Testis (tissue), 2 donors: Measurements from ENCODE around the gene ST7.

Experiments
- POLR2A ChIP-seq: fragments of 450-650 bp; IDR thresholded peaks from one replicate; pipeline ENCODE4 v1.6.1; 2017; ENCODE audit warnings: antibody characterized with exemption, mild to moderate bottlenecking, moderate library complexity
- TF ChIP-seq, protein P1 (sequence below), 3 experiments: fragments of 450-650 bp in 2 of 3; fragments of 200-600 bp in 1 of 3; sonication (generic) in 1 of 3; IDR thresholded peaks; one replicate each; pipeline ENCODE4 v1.5.1; 2016 to 2019; ENCODE audit warnings: antibody characterized with exemption in 3 of 3, mild to moderate bottlenecking in 2 of 3, moderate library complexity in 1 of 3

GRCh38 chr7:117116211-117116610 lies 162.9 kb downstream of the ST7 start:
- TF ChIP-seq, protein P1, sequence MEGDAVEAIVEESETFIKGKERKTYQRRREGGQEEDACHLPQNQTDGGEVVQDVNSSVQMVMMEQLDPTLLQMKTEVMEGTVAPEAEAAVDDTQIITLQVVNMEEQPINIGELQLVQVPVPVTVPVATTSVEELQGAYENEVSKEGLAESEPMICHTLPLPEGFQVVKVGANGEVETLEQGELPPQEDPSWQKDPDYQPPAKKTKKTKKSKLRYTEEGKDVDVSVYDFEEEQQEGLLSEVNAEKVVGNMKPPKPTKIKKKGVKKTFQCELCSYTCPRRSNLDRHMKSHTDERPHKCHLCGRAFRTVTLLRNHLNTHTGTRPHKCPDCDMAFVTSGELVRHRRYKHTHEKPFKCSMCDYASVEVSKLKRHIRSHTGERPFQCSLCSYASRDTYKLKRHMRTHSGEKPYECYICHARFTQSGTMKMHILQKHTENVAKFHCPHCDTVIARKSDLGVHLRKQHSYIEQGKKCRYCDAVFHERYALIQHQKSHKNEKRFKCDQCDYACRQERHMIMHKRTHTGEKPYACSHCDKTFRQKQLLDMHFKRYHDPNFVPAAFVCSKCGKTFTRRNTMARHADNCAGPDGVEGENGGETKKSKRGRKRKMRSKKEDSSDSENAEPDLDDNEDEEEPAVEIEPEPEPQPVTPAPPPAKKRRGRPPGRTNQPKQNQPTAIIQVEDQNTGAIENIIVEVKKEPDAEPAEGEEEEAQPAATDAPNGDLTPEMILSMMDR (IDR thresholded peaks at IDR 0.05): no peak
- no peak for TF ChIP-seq POLR2A
